ENCODE measurements around the gene FMO3. TPM values are rescaled to one million over a fixed set of nuclear protein-coding genes. Genes with fewer than 3 reads are reported as not detected.

The FMO3 gene
- total RNA-seq, 1 donor from 2014 or later: not detected

DNA sequence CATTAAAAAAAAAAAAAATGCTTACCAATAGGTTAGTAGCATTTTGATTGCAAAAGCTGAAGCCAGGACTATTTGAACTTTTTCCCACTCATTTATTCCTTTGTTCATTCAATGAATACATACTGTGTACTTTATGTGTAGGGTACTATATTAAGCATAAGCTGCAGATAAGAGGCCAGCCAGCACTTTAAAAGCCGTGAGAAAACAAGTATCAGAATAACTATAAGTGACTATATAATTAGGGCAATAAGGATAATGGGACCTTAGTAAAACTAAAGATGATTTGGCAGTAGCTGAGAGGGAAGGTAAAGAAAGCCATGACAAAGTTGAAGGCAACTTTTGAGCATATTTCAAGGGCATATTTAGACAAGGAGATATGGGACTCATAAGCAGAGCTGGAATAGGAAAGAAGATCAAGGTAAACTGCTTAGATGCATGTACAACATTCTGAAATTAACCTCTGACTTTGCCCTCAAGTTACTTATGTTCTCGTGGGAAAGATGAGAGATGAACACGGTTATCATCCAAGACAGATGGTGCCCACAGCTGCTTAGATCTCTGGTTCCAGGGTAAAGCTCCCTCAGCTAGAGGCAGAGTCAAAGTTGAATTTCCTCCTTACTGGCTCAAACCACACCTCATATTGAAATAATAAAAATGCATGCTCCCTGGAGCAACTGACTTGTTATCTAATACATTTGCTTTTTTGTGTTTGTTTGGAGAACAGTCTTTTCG, 50.4 kb downstream of the FMO3 start:
- H3K36me3 ChIP-seq (ENCODE audit: insufficient read depth, low read length): no peaks in the 10 kb centered on the region
- H3K9me3 Mint-ChIP-seq (ENCODE audit: unreplicated experiment): no peaks in the 10 kb centered on the region
- TF ChIP-seq CTCF (IDR thresholded peaks at IDR 0.05; ENCODE audit: insufficient read depth, low read depth, low read length) (no peak), EZH2 (IDR thresholded peaks at IDR 0.05; ENCODE audit: insufficient read depth, low read length) (no peak)
- no peak overlapping the region for H3K9ac ChIP-seq (ENCODE audit: low read length)
- no peak overlapping the region for H3K4me2 ChIP-seq (ENCODE audit: low read length)
- no peaks in the 10 kb centered on the region for H4K20me1 ChIP-seq (ENCODE audit: insufficient read depth, low read length)
- H3K79me2 ChIP-seq (ENCODE audit: insufficient read depth, low read length): no peaks in the 10 kb centered on the region
- H3K36me3 Mint-ChIP-seq (ENCODE audit: low read depth, unreplicated experiment): no peaks in the 10 kb centered on the region
- no peak overlapping the region for H2AFZ ChIP-seq (ENCODE audit: low read depth, low read length)
- H3K4me3 ChIP-seq (ENCODE audit: insufficient read depth, low read depth, low read length): no peak overlapping the region
- no peak overlapping the region for H3K27ac ChIP-seq (ENCODE audit: low read depth, low read length)
- FAIRE-seq: no peak
- no peaks in the 10 kb centered on the region for H3K27me3 ChIP-seq (ENCODE audit: insufficient read depth, low read length)
- H3K4me1 ChIP-seq (ENCODE audit: insufficient read depth, low read length): peaks cover 10% of the 10 kb centered on the region
- H3K27ac Mint-ChIP-seq (ENCODE audit: unreplicated experiment): no peak overlapping the region
- H3K4me1 Mint-ChIP-seq (ENCODE audit: low read depth, unreplicated experiment): no peaks in the 10 kb centered on the region
- H3K4me3 Mint-ChIP-seq (ENCODE audit: unreplicated experiment): no peak overlapping the region
- no peak for DNase-seq (ENCODE audit: low read depth)
- H3K27me3 Mint-ChIP-seq (ENCODE audit: low read depth, unreplicated experiment): no peaks in the 10 kb centered on the region
- no peaks in the 10 kb centered on the region for H3K9me3 ChIP-seq (ENCODE audit: insufficient read depth, low read depth, low read length)

- FAIRE-seq (no peak), DNase-seq (ENCODE audit: low read depth) (peak; percentile 87)
- Mint-ChIP-seq H3K36me3 (ENCODE audit: low read depth, unreplicated experiment) (no peaks in the 10 kb centered on the region), H3K4me1 (ENCODE audit: low read depth, unreplicated experiment) (no peaks in the 10 kb centered on the region), H3K27me3 (ENCODE audit: low read depth, unreplicated experiment) (no peaks in the 10 kb centered on the region), H3K4me3 (ENCODE audit: unreplicated experiment) (no peak overlapping the region), H3K27ac (ENCODE audit: unreplicated experiment) (no peak overlapping the region), H3K9me3 (ENCODE audit: unreplicated experiment) (no peaks in the 10 kb centered on the region)
- Histone ChIP-seq H4K20me1 (ENCODE audit: insufficient read depth, low read length) (no peaks in the 10 kb centered on the region), H3K4me1 (ENCODE audit: insufficient read depth, low read length) (peaks cover 10% of the 10 kb centered on the region), H2AFZ (ENCODE audit: low read depth, low read length) (peak overlapping the region; percentile 9), H3K27me3 (ENCODE audit: insufficient read depth, low read length) (no peaks in the 10 kb centered on the region), H3K27ac (ENCODE audit: low read depth, low read length) (peak overlapping the region; percentile 36), H3K9ac (ENCODE audit: low read length) (peak overlapping the region; percentile 38), H3K79me2 (ENCODE audit: insufficient read depth, low read length) (no peaks in the 10 kb centered on the region), H3K4me2 (ENCODE audit: low read length) (peak overlapping the region; percentile 44), H3K9me3 (ENCODE audit: insufficient read depth, low read depth, low read length) (no peaks in the 10 kb centered on the region), H3K36me3 (ENCODE audit: insufficient read depth, low read length) (no peaks in the 10 kb centered on the region), H3K4me3 (ENCODE audit: insufficient read depth, low read depth, low read length) (no peak overlapping the region)
- TF ChIP-seq EZH2 (IDR thresholded peaks at IDR 0.05; ENCODE audit: insufficient read depth, low read length) (no peak), CTCF (IDR thresholded peaks at IDR 0.05; ENCODE audit: insufficient read depth, low read depth, low read length) (no peak)
These were observed 51.1 kb downstream of the FMO3 start for GRCh38 chr1:171141688-171142415.
